WTC11 (cell line): ENCODE data around the gene LY6G6C. TPM values are rescaled to one million over a fixed set of nuclear protein-coding genes. Genes with fewer than 3 reads are reported as not detected.

ENCODE experiments used
- ATAC-seq: fragments of 200-7000 bp; cut with Tn5 transposase; 2 replicates; pipeline ENCODE4 v1.10.0; 2021; ENCODE audit warnings: mild to moderate bottlenecking, moderate library complexity
- CTCF ChIA-PET: fragments of 300-600 bp; sonication (Branson Sonifier 250); formaldehyde crosslinking; loops from one replicate; lab custom pipeline; 2021; ENCODE audit warnings: antibody characterized with exemption; lab: Charles Lee
- POLR2A ChIA-PET: fragments of 350-600 bp; sonication (Branson Sonifier 250); formaldehyde crosslinking; loops from one replicate; lab custom pipeline; 2021; ENCODE audit warnings: antibody characterized with exemption; lab: Charles Lee
- DNase-seq: peaks from one replicate; pipeline ENCODE4 v3.0.0; 2021; ENCODE audit warnings: low spot score
- H3K27ac Mint-ChIP-seq: 2 replicates; pipeline ENCODE4 v1.8.0; 2021; ENCODE audit warnings: mixed read lengths
- H3K27me3 Mint-ChIP-seq: 2 replicates; pipeline ENCODE4 v1.8.0; 2021; ENCODE audit warnings: low read depth, mild to moderate bottlenecking, moderate library complexity, mixed read lengths
- H3K36me3 Mint-ChIP-seq: 2 replicates; pipeline ENCODE4 v1.8.0; 2021; ENCODE audit warnings: mixed read lengths
- H3K4me1 Mint-ChIP-seq: 2 replicates; pipeline ENCODE4 v1.8.0; 2022; ENCODE audit warnings: mixed read lengths
- H3K4me3 Mint-ChIP-seq: 2 replicates; pipeline ENCODE4 v1.8.0; 2021; ENCODE audit warnings: mild to moderate bottlenecking, moderate library complexity, mixed read lengths
- H3K9me3 Mint-ChIP-seq: 2 replicates; pipeline ENCODE4 v1.8.0; 2021; ENCODE audit warnings: mixed read lengths
- ATF3 ChIP-seq: sonication (generic); formaldehyde crosslinking; conservative IDR thresholded peaks from 2 replicates; pipeline ENCODE4 v1.8.1; 2022; ENCODE audit warnings: mild to moderate bottlenecking, missing genetic modification reagents
- EMX1 ChIP-seq: fragments of 250-450 bp; sonication (Bioruptor Pico); IDR thresholded peaks from 2 replicates; pipeline ENCODE4 v1.8.0; 2021; ENCODE audit warnings: mild to moderate bottlenecking
- ETV6 ChIP-seq: sonication (generic); formaldehyde crosslinking; IDR thresholded peaks from 2 replicates; pipeline ENCODE4 v1.8.1; 2022; ENCODE audit warnings: mild to moderate bottlenecking, missing genetic modification reagents
- FOXJ3 ChIP-seq: sonication (generic); formaldehyde crosslinking; IDR thresholded peaks from 2 replicates; pipeline ENCODE4 v1.9.0; 2021; ENCODE audit warnings: missing genetic modification reagents, mild to moderate bottlenecking, borderline replicate concordance
- FOXK1 ChIP-seq: sonication (generic); formaldehyde crosslinking; IDR thresholded peaks from 2 replicates; pipeline ENCODE4 v1.8.0; 2022; ENCODE audit warnings: mild to moderate bottlenecking, moderate library complexity, missing genetic modification reagents
- FOXP4 ChIP-seq: sonication (generic); formaldehyde crosslinking; IDR thresholded peaks from 2 replicates; pipeline ENCODE4 v1.8.0; 2022; ENCODE audit warnings: mild to moderate bottlenecking, missing genetic modification reagents
- MYBL2 ChIP-seq: sonication (generic); formaldehyde crosslinking; IDR thresholded peaks from 2 replicates; pipeline ENCODE4 v1.8.1; 2023; ENCODE audit warnings: mild to moderate bottlenecking, moderate library complexity, missing genetic modification reagents
- PRDM15 ChIP-seq: sonication (generic); formaldehyde crosslinking; IDR thresholded peaks from 2 replicates; pipeline ENCODE4 v1.8.0; 2022; ENCODE audit warnings: missing genetic modification reagents
- PREB ChIP-seq: sonication (generic); formaldehyde crosslinking; IDR thresholded peaks from 2 replicates; pipeline ENCODE4 v1.8.1; 2022; ENCODE audit warnings: mild to moderate bottlenecking, missing genetic modification reagents, moderate library complexity, borderline replicate concordance
- RELA ChIP-seq: sonication (generic); formaldehyde crosslinking; IDR thresholded peaks from 2 replicates; pipeline ENCODE4 v1.8.1; 2022; ENCODE audit warnings: missing genetic modification reagents, mild to moderate bottlenecking, borderline replicate concordance
- SMAD4 ChIP-seq: sonication (generic); formaldehyde crosslinking; IDR thresholded peaks from 2 replicates; pipeline ENCODE4 v1.8.0; 2022; ENCODE audit warnings: mild to moderate bottlenecking, missing genetic modification reagents
- SP1 ChIP-seq: sonication (generic); formaldehyde crosslinking; conservative IDR thresholded peaks from 2 replicates; pipeline ENCODE4 v1.8.1; 2022; ENCODE audit warnings: missing genetic modification reagents
- TEAD4 ChIP-seq: sonication (generic); formaldehyde crosslinking; IDR thresholded peaks from 2 replicates; pipeline ENCODE4 v1.8.0; 2022; ENCODE audit warnings: mild to moderate bottlenecking, missing genetic modification reagents
- ZBTB43 ChIP-seq: sonication (generic); formaldehyde crosslinking; IDR thresholded peaks from 2 replicates; pipeline ENCODE4 v1.8.1; 2023; ENCODE audit warnings: mild to moderate bottlenecking, missing genetic modification reagents
- ZNF281 ChIP-seq: sonication (generic); formaldehyde crosslinking; IDR thresholded peaks from 2 replicates; pipeline ENCODE4 v1.8.0; 2023; ENCODE audit warnings: mild to moderate bottlenecking, missing genetic modification reagents
- ZNF396 ChIP-seq: fragments of 250-450 bp; sonication (Bioruptor Pico); IDR thresholded peaks from 2 replicates; pipeline ENCODE4 v1.8.0; 2021; ENCODE audit warnings: mild to moderate bottlenecking, moderate library complexity, borderline replicate concordance
- ZNF416 ChIP-seq: fragments of 250-450 bp; sonication (Bioruptor Pico); IDR thresholded peaks from 2 replicates; pipeline ENCODE4 v1.9.0; 2021; ENCODE audit warnings: mild to moderate bottlenecking, inconsistent platforms
- ZNF423 ChIP-seq: fragments of 250-450 bp; sonication (Bioruptor Pico); IDR thresholded peaks from 2 replicates; pipeline ENCODE4 v2.1.2; 2022; ENCODE audit warnings: mild to moderate bottlenecking, moderate library complexity
- ZNF512 ChIP-seq: sonication (generic); formaldehyde crosslinking; IDR thresholded peaks from 2 replicates; pipeline ENCODE4 v1.8.1; 2022; ENCODE audit warnings: missing genetic modification reagents, borderline replicate concordance
- total RNA-seq: library from RNA; stranded (reverse); gene quantifications from 3 replicates; pipeline ENCODE4 v1.2.3, GENCODE V29; 2021

LY6G6C gene
- total RNA-seq, 1 experiment from 2014 or later: 0.35 TPM

GRCh38 chr6:31701666-31702404 lies 19.7 kb downstream of the LY6G6C start:
- Mint-ChIP-seq H3K27me3 (peaks cover 3% of the 10 kb centered on the region; the same call in 1 of the 2 replicates), H3K27ac (peak overlapping the region; percentile 94), H3K36me3 (no peaks in the 10 kb centered on the region; the same call in 1 of the 2 replicates), H3K4me3 (peak overlapping the region; percentile 95), H3K4me1 (peaks cover 12% of the 10 kb centered on the region), H3K9me3 (no peaks in the 10 kb centered on the region)
- DNase-seq (no peak), ATAC-seq (no peak)
- TF ChIP-seq PRDM15 (CRISPR knock-in tag) (no peak), EMX1 (CRISPR knock-in tag) (no peak), ZBTB43 (CRISPR knock-in tag) (no peak), FOXP4 (no peak), MYBL2 (CRISPR knock-in tag) (no peak), ZNF423 (no peak), ZNF281 (CRISPR knock-in tag) (no peak)
- ChIA-PET POLR2A (no interaction called here), CTCF (interaction anchor here (1.8 to 2.2 kb wide), 3 partner anchors 12 to 250 kb away, joined by 5 to 15 read pairs (median 10); no protein-coding TSS in a partner anchor)

GRCh38 chr6:31700740-31701401 lies 20.7 kb downstream of the LY6G6C start:
- H3K27me3 Mint-ChIP-seq: no peaks in the 10 kb centered on the region; the same call in 1 of the 2 replicates
- H3K4me1 Mint-ChIP-seq: peaks cover 12% of the 10 kb centered on the region
- CTCF ChIA-PET: interaction anchor here (1.2 kb wide), 1 partner anchor 11 kb away, joined by 3 read pairs; no protein-coding TSS in a partner anchor
- POLR2A ChIA-PET: no interaction called here
- H3K4me3 Mint-ChIP-seq: peak overlapping the region; percentile 95
- no peak for ATAC-seq
- H3K27ac Mint-ChIP-seq: no peak overlapping the region
- H3K9me3 Mint-ChIP-seq: no peaks in the 10 kb centered on the region
- no peak for DNase-seq
- H3K36me3 Mint-ChIP-seq: peaks cover 7% of the 10 kb centered on the region; the same call in 1 of the 2 replicates
- TF ChIP-seq ZNF396 (CRISPR knock-in tag) (no peak), ZNF416 (CRISPR knock-in tag) (no peak), ATF3 (CRISPR knock-in tag) (no peak), FOXK1 (CRISPR knock-in tag) (no peak), ZNF512 (no peak), TEAD4 (no peak), SMAD4 (CRISPR knock-in tag) (no peak), SP1 (CRISPR knock-in tag) (no peak), PREB (CRISPR knock-in tag) (no peak), FOXJ3 (CRISPR knock-in tag) (no peak), RELA (CRISPR knock-in tag) (no peak), ETV6 (CRISPR knock-in tag) (no peak)
